ENCODE data around the gene DSCAM. TPM values are rescaled to one million over a fixed set of nuclear protein-coding genes. Genes with fewer than 3 reads are reported as not detected.

Gene DSCAM
- total and polyA plus RNA-seq, 2 donors (not counting 3 experiments of a cell fraction or from before 2014, with no cell fraction given), result not detected

GRCh38 chr21:40016234-40016633 lies 830.7 kb downstream of the DSCAM start:
- Histone ChIP-seq H3K27ac (ENCODE audit: insufficient read depth, low read depth, low read length) (no peak overlapping the region), H3K9ac (replicated peaks; ENCODE audit: extremely low read depth, insufficient read depth, low read length) (no peak overlapping the region), H3K36me3 (ENCODE audit: control insufficient read depth in 2 of 2, extremely low read depth in 1 of 2, insufficient read depth in 2 of 2, low read length in 2 of 2) (no peaks in the 10 kb centered on the region), H3K4me2 (ENCODE audit: insufficient read depth, low read length) (no peak overlapping the region), H3K4me1 (ENCODE audit: control insufficient read depth, extremely low read depth, insufficient read depth, low read length) (no peaks in the 10 kb centered on the region), H3K79me2 (ENCODE audit: control insufficient read depth, insufficient read depth, low read length) (no peaks in the 10 kb centered on the region), H3K27me3 (ENCODE audit: control insufficient read depth in 2 of 2, insufficient read depth in 2 of 2, low read length in 2 of 2) (no peaks in the 10 kb centered on the region), H4K20me1 (replicated peaks; ENCODE audit: control insufficient read depth, extremely low read depth, insufficient read depth, low read length) (no peaks in the 10 kb centered on the region), H3K9me3 (replicated peaks; ENCODE audit: control insufficient read depth, insufficient read depth, low read length) (peaks cover 9% of the 10 kb centered on the region), H3K9me1 (replicated peaks; ENCODE audit: control insufficient read depth, extremely low read depth, insufficient read depth, low read length) (no peaks in the 10 kb centered on the region), H3K4me3 (replicated peaks in 1 of 3; ENCODE audit: insufficient read depth in 1 of 3, low read depth in 1 of 3, low read length in 3 of 3) (no peak overlapping the region), H2AFZ (ENCODE audit: low read depth, low read length) (no peak overlapping the region)
- FAIRE-seq (no peak), DNase-seq (ENCODE audit: low read depth, low spot score) (no peak)
- TF ChIP-seq FOS (IDR thresholded peaks at IDR 0.05; ENCODE audit: borderline replicate concordance, insufficient read depth, low read length) (no peak), POLR2A (IDR thresholded peaks at IDR 0.05; ENCODE audit: low read depth, low read length) (no peak), EZH2 (IDR thresholded peaks at IDR 0.05; ENCODE audit: borderline replicate concordance, low read depth, low read length, severe bottlenecking) (no peak), MAX (IDR thresholded peaks at IDR 0.05; ENCODE audit: insufficient read depth, insufficient read length) (no peak), MYC (IDR thresholded peaks at IDR 0.05; ENCODE audit: low read depth, low read length) (no peak), POLR2AphosphoS5 (IDR thresholded peaks at IDR 0.05; ENCODE audit: insufficient read depth, low read depth, low read length) (no peak), CTCF (IDR thresholded peaks at IDR 0.05; ENCODE audit: extremely low read depth in 1 of 2, insufficient read depth in 1 of 2, low read depth in 1 of 2, low read length in 2 of 2) (no peak), JUN (IDR thresholded peaks at IDR 0.05; ENCODE audit: borderline replicate concordance, insufficient read depth, insufficient read length, low read depth) (no peak), GATA2 (IDR thresholded peaks at IDR 0.05; ENCODE audit: insufficient read depth, insufficient read length, low read depth, low read length) (no peak)
- POLR2A ChIA-PET, result no interaction called here
- CTCF ChIA-PET, result no interaction called here
- intact Hi-C loops (cut with micrococcal nuclease) (no loop called here), dilution Hi-C loops (cut with MboI; ENCODE audit: extremely low pct_ligation_motif_present, low sequenced_read_pairs) (no loop called here)
- no TSS peak for BruUV-seq (replicated peaks)
